HG03139 (cell line): Measurements from ENCODE around the gene EPAS1.

ENCODE experiments used
- ATAC-seq: cut with Tn5 transposase; IDR thresholded peaks from one replicate; pipeline ENCODE4 v1.9.1; 2021; ENCODE audit not compliant: unreplicated experiment

EPAS1 gene

GRCh38 chr2:46362667-46363012 is 65.4 kb downstream of the EPAS1 start:
- no peak for ATAC-seq

GRCh38 chr2:46363535-46364170 is 66.4 kb downstream of the EPAS1 start:
- ATAC-seq, result no peak

- no peak for ATAC-seq
Measured at GRCh38 chr2:46364797-46365457, 67.7 kb downstream of the EPAS1 start.

GRCh38 chr2:46365913-46366667 is 68.9 kb downstream of the EPAS1 start:
- no peak for ATAC-seq

GRCh38 chr2:46366668-46367052 is 69.5 kb downstream of the EPAS1 start:
- no peak for ATAC-seq

GRCh38 chr2:46367286-46367685 is 70.1 kb downstream of the EPAS1 start:
- no peak for ATAC-seq

- ATAC-seq, result no peak
Measured at GRCh38 chr2:46368401-46368800, 71.2 kb downstream of the EPAS1 start.

GRCh38 chr2:46369783-46370182 is 72.6 kb downstream of the EPAS1 start:
- no peak for ATAC-seq

- no peak for ATAC-seq
Measured at GRCh38 chr2:46371854-46372253, 74.6 kb downstream of the EPAS1 start.

- no peak for ATAC-seq
Measured at GRCh38 chr2:46372475-46372874, 75.3 kb downstream of the EPAS1 start.

GRCh38 chr2:46373238-46373637 is 76.0 kb downstream of the EPAS1 start:
- ATAC-seq, result no peak

GRCh38 chr2:46375566-46376125 is 78.4 kb downstream of the EPAS1 start:
- ATAC-seq, result no peak

- no peak for ATAC-seq
Measured at GRCh38 chr2:46376586-46376985, 79.4 kb downstream of the EPAS1 start.

- ATAC-seq, result no peak
Measured at GRCh38 chr2:46377101-46377581, 79.9 kb downstream of the EPAS1 start.

GRCh38 chr2:46377666-46378560 is 80.7 kb downstream of the EPAS1 start:
- ATAC-seq, result no peak

- no peak for ATAC-seq
Measured at GRCh38 chr2:46378616-46379015, 81.4 kb downstream of the EPAS1 start.

- no peak for ATAC-seq
Measured at GRCh38 chr2:46379213-46380037, 82.2 kb downstream of the EPAS1 start.

- ATAC-seq, result no peak
Measured at GRCh38 chr2:46380038-46380940, 83.1 kb downstream of the EPAS1 start.

- ATAC-seq, result no peak
Measured at GRCh38 chr2:46381263-46381849, 84.1 kb downstream of the EPAS1 start.
